Left ventricle myocardium inferior (tissue), 1 donor: Measurements from ENCODE around the gene ADGRF5. TPM values are rescaled to one million over a fixed set of nuclear protein-coding genes. Genes with fewer than 3 reads are reported as not detected.
A peak's percentile ranks its signal among the peaks of the same experiment; 100 is the strongest.

Experiments used
- DNase-seq: peaks from one replicate; pipeline ENCODE4 v3.0.0-alpha.2; 2020
- H3K27ac ChIP-seq: fragments of 200-600 bp; replicated peaks from 2 replicates; pipeline ENCODE4 v1.8.0; 2021
- H3K27me3 ChIP-seq: fragments of 200-600 bp; 2 replicates; pipeline ENCODE4 v1.8.0; 2021; ENCODE audit warnings: low read depth
- H3K36me3 ChIP-seq: fragments of 200-600 bp; 2 replicates; pipeline ENCODE4 v1.8.0; 2021
- H3K4me1 ChIP-seq: fragments of 200-600 bp; 2 replicates; pipeline ENCODE4 v1.8.0; 2021
- H3K4me3 ChIP-seq: fragments of 200-600 bp; 2 replicates; pipeline ENCODE4 v1.8.0; 2021; ENCODE audit warnings: mild to moderate bottlenecking, moderate library complexity
- H3K9me3 ChIP-seq: fragments of 200-600 bp; replicated peaks from 2 replicates; pipeline ENCODE4 v1.8.0; 2021
- CTCF ChIP-seq: fragments of 200-600 bp; IDR thresholded peaks from 2 replicates; pipeline ENCODE4 v1.8.0; 2021; ENCODE audit warnings: antibody characterized with exemption, mild to moderate bottlenecking, borderline replicate concordance
- intact Hi-C: fragments of 100-400 bp; cut with micrococcal nuclease; formaldehyde crosslinking; loops from one replicate; pipeline ENCODE4 v1.11.0; 2022
- total RNA-seq: library from RNA; stranded (reverse); fragmentation: NEBNext Ultra II Directional; extraction: Animal tissue kit (Norgen Biotek cat#: 25700); gene quantifications from one replicate; pipeline ENCODE4 v1.2.1, GENCODE V29; 2021
- donor health status: DM: no; HTN: yes; CAD: no; lungs with severe emphysema.

Gene ADGRF5
- total RNA-seq, 1 donor from 2014 or later, result 42.1 TPM

- H3K27me3 ChIP-seq, result no peaks in the 10 kb centered on the region
- intact Hi-C loops, result no loop called here
- H3K27ac ChIP-seq, result no peak overlapping the region
- peaks cover 26% of the 10 kb centered on the region for H3K4me1 ChIP-seq
- H3K9me3 ChIP-seq, result no peaks in the 10 kb centered on the region
- DNase-seq, result no peak
- H3K4me3 ChIP-seq, result no peak overlapping the region
- H3K36me3 ChIP-seq, result peaks cover 24% of the 10 kb centered on the region
- no peak for TF ChIP-seq CTCF
Observed at GRCh38 chr6:46888578-46888977, 33.2 kb downstream of the ADGRF5 start.

- no peak for TF ChIP-seq CTCF
- intact Hi-C loops, result no loop called here
- no peaks in the 10 kb centered on the region for H3K27me3 ChIP-seq
- H3K36me3 ChIP-seq, result peaks cover 29% of the 10 kb centered on the region
- no peaks in the 10 kb centered on the region for H3K9me3 ChIP-seq
- no peak overlapping the region for H3K27ac ChIP-seq
- DNase-seq, result no peak
- no peak overlapping the region for H3K4me3 ChIP-seq
- peaks cover 21% of the 10 kb centered on the region for H3K4me1 ChIP-seq
Observed at GRCh38 chr6:46888031-46888430, 33.7 kb downstream of the ADGRF5 start.

- H3K4me1 ChIP-seq, result peaks cover 5% of the 10 kb centered on the region
- TF ChIP-seq CTCF, result no peak
- intact Hi-C loops, result no loop called here
- peaks cover 64% of the 10 kb centered on the region for H3K36me3 ChIP-seq
- DNase-seq, result no peak
- no peaks in the 10 kb centered on the region for H3K9me3 ChIP-seq
- H3K27me3 ChIP-seq, result no peaks in the 10 kb centered on the region
- H3K27ac ChIP-seq, result no peak overlapping the region
- no peak overlapping the region for H3K4me3 ChIP-seq
Observed at GRCh38 chr6:46882645-46883044, 39.1 kb downstream of the ADGRF5 start.

- H3K4me1 ChIP-seq, result peaks cover 24% of the 10 kb centered on the region
- H3K27ac ChIP-seq, result no peak overlapping the region
- no peaks in the 10 kb centered on the region for H3K9me3 ChIP-seq
- no peak overlapping the region for H3K4me3 ChIP-seq
- H3K36me3 ChIP-seq, result peaks cover 71% of the 10 kb centered on the region
- no peak for TF ChIP-seq CTCF
- no peak for DNase-seq
- H3K27me3 ChIP-seq, result no peaks in the 10 kb centered on the region
- intact Hi-C loops, result no loop called here
Observed at GRCh38 chr6:46879003-46879402, 42.7 kb downstream of the ADGRF5 start.

- no peak overlapping the region for H3K4me3 ChIP-seq
- peaks cover 52% of the 10 kb centered on the region for H3K36me3 ChIP-seq
- H3K27me3 ChIP-seq, result peaks cover 4% of the 10 kb centered on the region
- no peaks in the 10 kb centered on the region for H3K9me3 ChIP-seq
- H3K4me1 ChIP-seq, result peaks cover 24% of the 10 kb centered on the region
- intact Hi-C loops, result no loop called here
- H3K27ac ChIP-seq, result peak overlapping the region; percentile 18
- DNase-seq, result no peak
- no peak for TF ChIP-seq CTCF
Observed at GRCh38 chr6:46876126-46876525, 45.6 kb downstream of the ADGRF5 start.

GRCh38 chr6:46867411-46867810, 54.3 kb downstream of the ADGRF5 start:
- Histone ChIP-seq H3K36me3 (peaks cover 58% of the 10 kb centered on the region), H3K9me3 (no peaks in the 10 kb centered on the region), H3K27me3 (no peaks in the 10 kb centered on the region), H3K4me1 (no peaks in the 10 kb centered on the region), H3K27ac (no peak overlapping the region), H3K4me3 (no peak overlapping the region)
- DNase-seq, result no peak
- no peak for TF ChIP-seq CTCF
- intact Hi-C loops, result no loop called here
